WERI-Rb-1 (cell line): ENCODE data around the gene POLR3G.

Experiments
- DNase-seq: peaks from one replicate; pipeline ENCODE4 v3.0.0-alpha.2; 2020
- H3K27ac ChIP-seq: fragments of 250-450 bp; sonication (Bioruptor Pico); 2 replicates; pipeline ENCODE4 v1.5.1; 2020; ENCODE audit warnings: mild to moderate bottlenecking, moderate library complexity
- H3K27me3 ChIP-seq: fragments of 250-450 bp; sonication (Bioruptor Pico); 2 replicates; pipeline ENCODE4 v1.5.1; 2021; ENCODE audit warnings: mild to moderate bottlenecking, low read depth, moderate library complexity; ENCODE audit not compliant: insufficient read depth, severe bottlenecking
- H3K36me3 ChIP-seq: fragments of 250-450 bp; sonication (Bioruptor Pico); 2 replicates; pipeline ENCODE4 v1.5.1; 2020; ENCODE audit warnings: mild to moderate bottlenecking, moderate library complexity
- H3K4me3 ChIP-seq: 2 replicates; pipeline ENCODE4 v1.5.1; 2011; ENCODE audit warnings: low read depth, mild to moderate bottlenecking, control low read depth, low read length
- H3K9me3 ChIP-seq: fragments of 250-450 bp; sonication (Bioruptor Pico); 2 replicates; pipeline ENCODE4 v1.5.1; 2021; ENCODE audit warnings: mild to moderate bottlenecking, moderate library complexity; ENCODE audit not compliant: severe bottlenecking
- TF ChIP-seq, protein P1 (sequence below): IDR thresholded peaks from 2 replicates; pipeline ENCODE4 v1.5.1; 2011; ENCODE audit warnings: low read depth, mild to moderate bottlenecking, control low read depth, inconsistent platforms, low read length

The POLR3G gene

DNA sequence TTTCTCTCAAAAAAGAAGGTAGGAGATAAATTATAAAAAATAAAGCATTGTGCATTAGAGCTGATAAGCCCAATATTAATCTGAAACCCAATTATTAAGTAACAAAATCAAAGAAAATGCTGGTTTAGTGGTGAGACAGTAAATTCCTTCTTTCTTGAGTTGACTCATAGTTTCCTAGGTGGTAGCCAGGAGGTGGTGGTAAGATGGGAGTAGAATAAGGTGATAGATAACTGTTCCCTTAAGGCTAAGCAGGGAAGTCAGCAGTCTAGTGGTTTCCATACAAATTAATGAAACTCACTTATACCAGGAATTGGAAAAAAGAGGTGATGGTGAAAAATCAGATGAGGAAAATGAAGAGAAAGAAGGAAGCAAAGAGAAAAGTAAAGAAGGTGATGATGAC, 31.6 kb downstream of the POLR3G start:
- no peaks in the 10 kb centered on the region for H3K9me3 ChIP-seq
- no peak overlapping the region for H3K27ac ChIP-seq
- H3K27me3 ChIP-seq: no peaks in the 10 kb centered on the region
- no peaks in the 10 kb centered on the region for H3K36me3 ChIP-seq
- H3K4me3 ChIP-seq: no peak overlapping the region
- TF ChIP-seq, protein P1, sequence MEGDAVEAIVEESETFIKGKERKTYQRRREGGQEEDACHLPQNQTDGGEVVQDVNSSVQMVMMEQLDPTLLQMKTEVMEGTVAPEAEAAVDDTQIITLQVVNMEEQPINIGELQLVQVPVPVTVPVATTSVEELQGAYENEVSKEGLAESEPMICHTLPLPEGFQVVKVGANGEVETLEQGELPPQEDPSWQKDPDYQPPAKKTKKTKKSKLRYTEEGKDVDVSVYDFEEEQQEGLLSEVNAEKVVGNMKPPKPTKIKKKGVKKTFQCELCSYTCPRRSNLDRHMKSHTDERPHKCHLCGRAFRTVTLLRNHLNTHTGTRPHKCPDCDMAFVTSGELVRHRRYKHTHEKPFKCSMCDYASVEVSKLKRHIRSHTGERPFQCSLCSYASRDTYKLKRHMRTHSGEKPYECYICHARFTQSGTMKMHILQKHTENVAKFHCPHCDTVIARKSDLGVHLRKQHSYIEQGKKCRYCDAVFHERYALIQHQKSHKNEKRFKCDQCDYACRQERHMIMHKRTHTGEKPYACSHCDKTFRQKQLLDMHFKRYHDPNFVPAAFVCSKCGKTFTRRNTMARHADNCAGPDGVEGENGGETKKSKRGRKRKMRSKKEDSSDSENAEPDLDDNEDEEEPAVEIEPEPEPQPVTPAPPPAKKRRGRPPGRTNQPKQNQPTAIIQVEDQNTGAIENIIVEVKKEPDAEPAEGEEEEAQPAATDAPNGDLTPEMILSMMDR: no peak
- DNase-seq: no peak

DNA sequence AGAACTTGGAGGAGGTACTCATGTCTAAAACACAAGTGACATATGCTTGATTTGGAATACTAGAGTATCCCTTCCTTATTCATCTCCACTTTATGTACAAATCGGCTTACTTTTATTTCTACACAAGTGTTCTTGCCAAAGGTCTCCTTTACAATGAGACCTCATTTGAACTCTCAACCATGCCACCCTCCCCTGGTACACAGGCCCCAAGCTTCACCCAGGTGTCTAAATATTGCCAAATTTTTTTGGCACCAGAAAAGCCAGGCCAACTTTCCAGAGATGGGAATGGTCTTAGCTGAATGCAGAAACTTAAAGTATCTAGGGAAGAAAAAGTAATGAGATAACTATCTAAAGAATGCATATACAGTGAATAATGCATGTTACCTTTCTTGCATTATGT, 35.8 kb downstream of the POLR3G start:
- no peaks in the 10 kb centered on the region for H3K36me3 ChIP-seq
- H3K27me3 ChIP-seq: no peaks in the 10 kb centered on the region
- no peaks in the 10 kb centered on the region for H3K9me3 ChIP-seq
- DNase-seq: no peak
- H3K27ac ChIP-seq: no peak overlapping the region
- no peak overlapping the region for H3K4me3 ChIP-seq
- TF ChIP-seq, protein P1: no peak

- no peak for DNase-seq
- Histone ChIP-seq H3K36me3 (peaks cover 6% of the 10 kb centered on the region), H3K4me3 (no peak overlapping the region), H3K9me3 (no peaks in the 10 kb centered on the region), H3K27ac (no peak overlapping the region), H3K27me3 (no peaks in the 10 kb centered on the region)
- TF ChIP-seq, protein P1: no peak
These were observed 39.9 kb downstream of the POLR3G start for GRCh38 chr5:90514520-90514919.

DNA sequence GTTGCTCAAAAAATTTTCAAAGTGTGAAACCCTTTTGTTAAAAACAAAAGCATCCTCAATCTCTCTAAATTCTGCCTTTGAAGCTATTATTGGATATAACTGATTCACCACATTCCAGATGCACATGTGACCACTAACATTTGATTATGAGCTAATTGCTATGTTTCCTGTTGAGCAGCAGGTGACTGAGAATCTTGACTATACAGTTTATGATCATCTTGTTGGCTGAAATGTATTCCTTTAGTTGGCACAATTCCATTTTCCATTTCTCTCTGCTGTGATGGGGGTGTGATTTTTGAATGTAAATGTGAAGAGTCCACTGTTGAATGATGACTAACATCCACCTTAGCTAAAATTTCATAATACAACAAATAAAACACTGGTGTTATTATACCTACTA, 44.0 kb downstream of the POLR3G start:
- Histone ChIP-seq H3K27me3 (no peaks in the 10 kb centered on the region), H3K9me3 (no peaks in the 10 kb centered on the region), H3K36me3 (peaks cover 10% of the 10 kb centered on the region), H3K27ac (no peak overlapping the region), H3K4me3 (no peak overlapping the region)
- TF ChIP-seq, protein P1: no peak
- no peak for DNase-seq

GRCh38 chr5:90519081-90519480, 44.4 kb downstream of the POLR3G start:
- TF ChIP-seq, protein P1: no peak
- Histone ChIP-seq H3K27me3 (no peaks in the 10 kb centered on the region), H3K36me3 (peaks cover 15% of the 10 kb centered on the region), H3K4me3 (no peak overlapping the region), H3K27ac (no peak overlapping the region), H3K9me3 (no peaks in the 10 kb centered on the region)
- no peak for DNase-seq

DNA sequence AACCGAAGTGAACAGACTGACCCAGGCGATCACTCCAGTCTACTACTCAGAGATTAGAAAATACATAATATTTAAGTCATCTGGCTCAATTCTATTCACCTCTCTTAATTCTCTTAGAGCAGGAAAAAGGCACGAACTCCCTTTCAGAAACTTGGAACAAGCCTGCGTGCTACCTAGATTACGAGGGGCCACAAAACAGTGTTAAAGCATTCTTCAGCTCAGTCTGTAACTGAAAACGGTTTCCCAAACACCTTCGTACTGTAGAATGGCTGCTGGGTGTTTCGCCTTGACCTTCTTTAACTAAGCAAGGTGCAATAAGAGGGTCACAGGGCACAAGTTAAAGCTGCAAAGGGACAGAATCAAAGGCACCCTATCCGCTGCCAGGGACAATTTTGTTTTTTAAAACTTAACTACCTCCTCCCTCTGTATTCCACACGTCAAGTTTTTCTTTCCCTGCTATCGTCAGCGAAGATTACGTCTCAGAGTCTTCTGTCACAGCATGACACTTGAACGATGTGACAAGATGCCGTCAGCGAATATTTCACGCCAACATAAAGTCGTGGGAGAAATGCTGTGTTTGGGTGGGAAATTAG, 54.0 kb downstream of the POLR3G start:
- Histone ChIP-seq H3K9me3 (no peaks in the 10 kb centered on the region), H3K4me3 (peak overlapping the region; percentile 98), H3K27ac (peak overlapping the region; percentile 66), H3K36me3 (peaks cover 10% of the 10 kb centered on the region), H3K27me3 (no peaks in the 10 kb centered on the region)
- no peak for DNase-seq
- TF ChIP-seq, protein P1: no peak
